ENCODE data around the gene HOXA5. TPM values are rescaled to one million over a fixed set of nuclear protein-coding genes. Genes with fewer than 3 reads are reported as not detected.

The HOXA5 gene
- total RNA-seq, 2 donors from 2014 or later: 9.6 to 18.7 TPM

DNA sequence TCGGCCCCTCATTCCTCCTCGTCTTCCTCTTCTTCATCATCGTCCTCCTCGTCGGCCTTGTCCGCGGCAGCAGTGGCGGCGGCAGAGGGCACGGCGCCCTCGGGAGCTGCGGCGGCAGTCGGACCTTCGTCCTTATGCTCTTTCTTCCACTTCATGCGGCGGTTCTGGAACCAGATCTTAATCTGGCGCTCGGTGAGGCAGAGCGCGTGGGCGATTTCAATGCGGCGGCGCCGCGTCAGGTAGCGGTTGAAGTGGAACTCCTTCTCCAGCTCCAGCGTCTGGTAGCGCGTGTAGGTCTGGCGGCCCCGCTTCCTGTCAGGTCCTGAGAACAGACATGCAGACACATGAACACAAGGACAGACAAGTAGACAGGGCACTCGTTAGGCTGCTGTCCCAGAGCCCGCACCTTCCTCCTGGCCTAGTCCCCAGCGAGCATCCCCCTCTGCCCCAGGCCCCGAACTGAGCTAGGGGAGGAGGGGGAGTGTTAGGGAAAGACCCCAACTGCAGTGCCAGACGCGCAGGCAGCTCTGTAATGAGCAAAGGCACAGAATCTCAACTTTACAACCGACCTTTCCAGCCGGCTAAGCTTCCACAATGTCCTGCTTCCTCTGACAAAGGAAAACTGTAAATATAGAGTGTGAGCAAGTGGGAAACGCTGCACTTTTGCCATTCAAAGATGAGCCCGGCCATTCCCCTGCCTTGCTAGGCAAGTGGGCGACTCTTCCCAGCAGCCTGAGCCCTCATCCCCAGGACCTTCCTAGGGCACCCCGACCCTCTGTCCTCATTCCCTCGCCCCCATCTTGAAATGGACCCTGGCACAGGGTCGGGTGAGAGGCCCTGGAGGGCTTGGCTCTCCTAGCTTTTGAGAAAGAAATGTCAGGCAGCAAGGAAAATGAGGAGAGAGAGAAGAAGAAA, 11.7 kb upstream of the HOXA5 start:
- peak overlapping the region; percentile 49 for H3K4me3 ChIP-seq
- no peaks in the 10 kb centered on the region for H3K9me3 ChIP-seq
- DNase-seq: peak; percentile 60
- peaks cover 4% of the 10 kb centered on the region for H3K27me3 ChIP-seq
- no peak for TF ChIP-seq CTCF (IDR thresholded peaks at IDR 0.05)
- peak overlapping the region; percentile 80 to 100 for H3K9ac ChIP-seq (ENCODE audit: low read depth in 2 of 2, low read length in 2 of 2)
- no peaks in the 10 kb centered on the region for H3K36me3 ChIP-seq
- intact Hi-C loops (cut with DNase I): no loop called here
- H3K27ac ChIP-seq: peak overlapping the region; percentile 94
- peaks cover 16% of the 10 kb centered on the region for H3K4me1 ChIP-seq

DNA sequence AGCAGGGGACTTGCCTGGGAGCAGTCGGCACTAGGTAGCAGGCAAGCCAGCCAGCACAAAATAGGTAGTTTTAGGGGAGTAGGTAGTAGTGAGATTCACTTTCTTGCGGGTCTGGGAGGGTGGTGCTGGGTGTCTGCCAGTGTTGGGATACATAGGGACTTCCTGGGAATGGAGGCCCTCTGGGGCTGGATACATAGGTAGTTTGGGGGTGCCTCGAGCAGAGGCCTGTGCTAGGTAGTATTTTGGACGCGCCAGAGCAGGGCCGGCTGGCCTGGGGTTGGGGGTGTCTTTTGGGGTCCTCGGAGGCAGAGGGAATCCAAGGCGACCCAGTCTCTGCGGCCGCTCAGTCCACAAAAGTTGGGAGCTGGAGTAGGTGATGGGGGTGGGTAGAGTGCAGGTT, 10.9 kb upstream of the HOXA5 start:
- Histone ChIP-seq H3K36me3 (no peaks in the 10 kb centered on the region), H3K9me3 (no peaks in the 10 kb centered on the region), H3K27ac (no peak overlapping the region), H3K9ac (ENCODE audit: low read depth in 2 of 2, low read length in 2 of 2) (peak overlapping the region; percentile 40 to 100), H3K4me1 (peaks cover 11% of the 10 kb centered on the region), H3K27me3 (peaks cover 4% of the 10 kb centered on the region), H3K4me3 (peak overlapping the region; percentile 49)
- DNase-seq: peak; percentile 29
- TF ChIP-seq CTCF (IDR thresholded peaks at IDR 0.05): no peak
- intact Hi-C loops (cut with DNase I): no loop called here

DNA sequence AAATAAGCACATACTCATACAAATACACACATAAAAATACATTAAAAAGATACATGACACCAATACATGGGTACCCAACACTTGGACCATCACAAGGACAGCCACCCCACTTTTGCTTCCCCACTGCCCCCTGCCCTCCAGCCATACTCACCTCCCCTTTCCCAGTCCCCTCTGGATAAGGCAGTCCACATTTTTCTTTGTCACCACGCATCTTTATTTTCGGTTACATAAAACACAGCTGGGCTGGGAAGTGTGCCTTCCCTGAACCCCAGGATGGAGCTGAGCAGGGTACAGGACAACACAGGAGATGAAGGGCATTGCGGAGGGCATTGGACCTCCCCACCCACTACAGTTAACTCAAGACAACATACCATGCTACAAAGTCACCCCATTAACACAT, 10.0 kb upstream of the HOXA5 start:
- intact Hi-C loops (cut with DNase I): no loop called here
- DNase-seq: peak; percentile 25
- no peaks in the 10 kb centered on the region for H3K36me3 ChIP-seq
- peak overlapping the region in 1 of 2 donors; percentile 100 for H3K9ac ChIP-seq (ENCODE audit: low read depth in 2 of 2, low read length in 2 of 2)
- peaks cover 4% of the 10 kb centered on the region for H3K27me3 ChIP-seq
- H3K27ac ChIP-seq: peak overlapping the region; percentile 97
- TF ChIP-seq CTCF (IDR thresholded peaks at IDR 0.05): no peak
- no peak overlapping the region for H3K4me3 ChIP-seq
- peaks cover 11% of the 10 kb centered on the region for H3K4me1 ChIP-seq
- H3K9me3 ChIP-seq: no peaks in the 10 kb centered on the region

DNA sequence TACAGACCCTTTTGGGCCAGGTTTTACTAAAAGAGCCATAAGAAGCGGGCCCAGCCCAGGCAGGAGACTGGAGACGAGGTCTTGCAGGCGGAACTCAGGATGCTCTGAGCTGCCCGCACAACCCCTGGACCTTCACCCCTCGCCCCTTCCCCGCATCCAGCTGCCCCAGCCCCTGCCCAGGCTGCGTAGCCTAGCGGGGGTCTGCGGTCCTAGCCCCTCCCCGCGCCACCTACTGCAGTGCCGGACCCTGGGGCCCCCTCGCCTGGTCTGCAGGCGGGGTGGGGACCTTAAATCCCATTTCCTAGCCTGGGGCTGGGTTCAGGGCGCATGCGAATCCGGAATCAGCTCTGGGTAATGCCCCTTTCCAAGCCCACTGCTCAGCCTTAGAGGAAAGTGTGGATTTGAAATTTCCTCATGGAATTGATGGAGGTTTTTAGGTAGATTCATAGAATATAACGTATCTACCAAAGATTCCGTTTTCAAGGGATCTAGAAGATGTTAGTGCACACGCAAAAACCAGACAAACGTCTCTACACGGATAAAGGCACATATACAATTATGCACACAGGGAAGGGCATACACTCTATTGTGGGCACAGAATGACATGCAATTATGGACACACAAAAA, 9.4 kb upstream of the HOXA5 start:
- Histone ChIP-seq H3K4me1 (peaks cover 11% of the 10 kb centered on the region), H3K36me3 (no peaks in the 10 kb centered on the region), H3K4me3 (peak overlapping the region; percentile 55), H3K27me3 (no peaks in the 10 kb centered on the region), H3K9me3 (no peaks in the 10 kb centered on the region), H3K27ac (peak overlapping the region; percentile 97), H3K9ac (ENCODE audit: low read depth in 2 of 2, low read length in 2 of 2) (peak overlapping the region; percentile 54 to 100)
- intact Hi-C loops (cut with DNase I): no loop called here
- DNase-seq: peak; percentile 30
- no peak for TF ChIP-seq CTCF (IDR thresholded peaks at IDR 0.05)

- peak within 1 kb of the TSS; percentile 55 for H3K4me3 ChIP-seq
- intact Hi-C loops (cut with DNase I): no loop called here
- H3K36me3 ChIP-seq: no peaks in the 10 kb centered on the region
- peak within 1 kb of the TSS; percentile 86 to 100 for H3K9ac ChIP-seq (ENCODE audit: low read depth in 2 of 2, low read length in 2 of 2)
- peak; percentile 93 for DNase-seq
- H3K27me3 ChIP-seq: no peaks in the 10 kb centered on the region
- H3K9me3 ChIP-seq: no peaks in the 10 kb centered on the region
- peaks cover 15% of the 10 kb centered on the region for H3K4me1 ChIP-seq
- H3K27ac ChIP-seq: peak within 1 kb of the TSS; percentile 97
- no peak for TF ChIP-seq CTCF (IDR thresholded peaks at IDR 0.05)
These were observed 8.7 kb upstream of the HOXA5 start, which contains the start of gene HOXA3 for GRCh38 chr7:27151931-27152815. HOXA3 (minus strand) TSS chr7:27152583; CDS start chr7:27110640, 41,943 bp downstream.

All from colonic mucosa (tissue), 4 donors.